ENCODE measurements around the gene NECAP2. TPM values are rescaled to one million over a fixed set of nuclear protein-coding genes. Genes with fewer than 3 reads are reported as not detected.

The NECAP2 gene
- total and polyA plus RNA-seq, 4 donors = 21.8 to 41.8 (median 26.2) TPM

DNA sequence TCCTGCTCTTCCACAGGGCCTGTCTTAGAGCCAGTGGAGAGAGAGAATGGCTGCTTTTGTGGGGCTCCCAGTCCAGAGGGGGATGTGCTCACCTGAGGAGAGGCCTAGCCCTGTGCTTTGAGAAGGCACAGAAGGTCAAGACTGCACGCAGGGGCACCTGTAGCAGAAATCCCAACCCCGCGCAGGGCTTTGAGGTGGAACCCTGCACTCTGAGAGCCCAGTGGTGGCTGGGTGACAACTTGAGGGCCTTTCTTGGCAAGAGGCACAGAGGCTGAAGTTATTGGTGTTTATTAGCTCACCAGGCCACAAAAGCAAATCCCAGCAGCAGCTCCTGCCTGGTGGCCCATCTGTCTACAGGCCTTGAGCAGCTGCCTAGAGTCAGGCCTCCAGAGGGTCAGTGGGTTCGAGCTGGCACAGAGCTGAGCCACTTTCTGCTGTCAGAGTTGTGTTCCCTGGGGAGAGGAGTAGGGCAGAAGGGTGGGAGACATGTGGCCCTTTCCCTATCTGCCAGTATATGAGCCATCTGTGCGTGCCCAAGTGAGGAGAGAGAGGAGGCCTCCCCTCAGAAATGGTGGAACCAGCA is 42.1 kb upstream of the NECAP2 start (continued):
- TF ChIP-seq, protein P1, sequence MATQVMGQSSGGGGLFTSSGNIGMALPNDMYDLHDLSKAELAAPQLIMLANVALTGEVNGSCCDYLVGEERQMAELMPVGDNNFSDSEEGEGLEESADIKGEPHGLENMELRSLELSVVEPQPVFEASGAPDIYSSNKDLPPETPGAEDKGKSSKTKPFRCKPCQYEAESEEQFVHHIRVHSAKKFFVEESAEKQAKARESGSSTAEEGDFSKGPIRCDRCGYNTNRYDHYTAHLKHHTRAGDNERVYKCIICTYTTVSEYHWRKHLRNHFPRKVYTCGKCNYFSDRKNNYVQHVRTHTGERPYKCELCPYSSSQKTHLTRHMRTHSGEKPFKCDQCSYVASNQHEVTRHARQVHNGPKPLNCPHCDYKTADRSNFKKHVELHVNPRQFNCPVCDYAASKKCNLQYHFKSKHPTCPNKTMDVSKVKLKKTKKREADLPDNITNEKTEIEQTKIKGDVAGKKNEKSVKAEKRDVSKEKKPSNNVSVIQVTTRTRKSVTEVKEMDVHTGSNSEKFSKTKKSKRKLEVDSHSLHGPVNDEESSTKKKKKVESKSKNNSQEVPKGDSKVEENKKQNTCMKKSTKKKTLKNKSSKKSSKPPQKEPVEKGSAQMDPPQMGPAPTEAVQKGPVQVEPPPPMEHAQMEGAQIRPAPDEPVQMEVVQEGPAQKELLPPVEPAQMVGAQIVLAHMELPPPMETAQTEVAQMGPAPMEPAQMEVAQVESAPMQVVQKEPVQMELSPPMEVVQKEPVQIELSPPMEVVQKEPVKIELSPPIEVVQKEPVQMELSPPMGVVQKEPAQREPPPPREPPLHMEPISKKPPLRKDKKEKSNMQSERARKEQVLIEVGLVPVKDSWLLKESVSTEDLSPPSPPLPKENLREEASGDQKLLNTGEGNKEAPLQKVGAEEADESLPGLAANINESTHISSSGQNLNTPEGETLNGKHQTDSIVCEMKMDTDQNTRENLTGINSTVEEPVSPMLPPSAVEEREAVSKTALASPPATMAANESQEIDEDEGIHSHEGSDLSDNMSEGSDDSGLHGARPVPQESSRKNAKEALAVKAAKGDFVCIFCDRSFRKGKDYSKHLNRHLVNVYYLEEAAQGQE (IDR thresholded peaks at IDR 0.05) = no peak

DNA sequence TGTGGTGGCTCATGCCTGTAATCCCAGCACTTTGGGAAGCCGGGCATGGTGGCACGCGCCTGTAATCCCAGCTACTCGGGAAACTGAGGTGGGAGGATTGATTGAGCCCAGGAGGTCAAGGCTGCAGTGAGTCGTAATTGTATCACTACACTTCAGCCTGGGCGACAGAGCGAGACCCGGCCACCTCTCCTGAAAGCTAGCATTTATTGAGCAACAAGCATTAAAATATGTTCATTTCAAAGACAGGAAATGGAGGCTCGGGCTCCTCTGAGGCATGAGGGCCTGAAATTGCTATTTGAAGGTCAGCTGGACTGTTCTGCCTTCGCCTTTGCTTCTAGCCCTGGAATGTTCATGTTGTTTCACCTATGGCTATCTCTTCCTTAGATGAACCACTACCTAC is 37.8 kb upstream of the NECAP2 start:
- no peak overlapping the region for H3K4me3 ChIP-seq (ENCODE audit: low read depth in 1 of 3, low read length in 3 of 3)
- H3K27me3 ChIP-seq (ENCODE audit: control insufficient read depth in 4 of 4, insufficient read depth in 4 of 4, low read length in 3 of 4) = no peaks in the 10 kb centered on the region
- no peak overlapping the region for H3K27ac ChIP-seq (ENCODE audit: low read depth in 1 of 2, low read length in 2 of 2)
- DNase-seq (ENCODE audit: low spot score) = no peak
- no peaks in the 10 kb centered on the region for H3K9me3 ChIP-seq (ENCODE audit: control insufficient read depth in 4 of 4, low read length in 3 of 4)
- peaks cover 0 to 6% (median under 1%) of the 10 kb centered on the region in 4 donors for H3K36me3 ChIP-seq (ENCODE audit: control insufficient read depth in 4 of 4, insufficient read depth in 3 of 4, low read depth in 1 of 4, low read length in 3 of 4)
- 89% methylated on average over 10 of the region's 10 CpGs for whole genome bisulfite sequencing
- TF ChIP-seq RXRA (IDR thresholded peaks at IDR 0.05) = no peak
- TF ChIP-seq RAD21 (IDR thresholded peaks at IDR 0.05) = no peak
- TF ChIP-seq, protein P2, sequence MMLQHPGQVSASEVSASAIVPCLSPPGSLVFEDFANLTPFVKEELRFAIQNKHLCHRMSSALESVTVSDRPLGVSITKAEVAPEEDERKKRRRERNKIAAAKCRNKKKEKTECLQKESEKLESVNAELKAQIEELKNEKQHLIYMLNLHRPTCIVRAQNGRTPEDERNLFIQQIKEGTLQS (IDR thresholded peaks at IDR 0.05) = no peak
- TF ChIP-seq FOXA2 (IDR thresholded peaks at IDR 0.05) = no peak
- H3K9ac ChIP-seq (ENCODE audit: low read depth in 1 of 2, low read length in 2 of 2) = no peak overlapping the region
- H3K4me1 ChIP-seq (ENCODE audit: control insufficient read depth in 4 of 4, insufficient read depth in 4 of 4, low read length in 3 of 4) = no peaks in the 10 kb centered on the region

DNA sequence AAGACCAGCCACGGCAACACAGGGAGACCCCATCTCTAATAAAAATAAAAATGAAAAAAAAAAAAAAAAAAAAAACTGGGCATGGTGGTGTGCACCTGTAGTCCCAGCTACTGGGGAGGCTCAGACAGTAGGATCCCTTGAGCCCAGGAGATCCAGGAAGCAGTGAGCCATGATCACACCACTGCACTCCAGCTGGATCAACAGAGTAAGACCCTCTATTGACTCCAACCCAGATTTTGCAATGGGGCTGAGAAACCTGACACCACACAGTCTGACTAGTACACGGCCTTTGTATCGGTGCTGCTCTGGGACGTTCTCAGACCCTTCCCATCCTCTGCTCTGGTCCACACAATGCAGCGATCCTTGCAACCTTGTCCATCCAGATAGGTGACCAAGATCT is 35.1 kb upstream of the NECAP2 start:
- H3K36me3 ChIP-seq (ENCODE audit: control insufficient read depth in 4 of 4, insufficient read depth in 3 of 4, low read depth in 1 of 4, low read length in 3 of 4) = no peaks in the 10 kb centered on the region
- no peaks in the 10 kb centered on the region for H3K9me3 ChIP-seq (ENCODE audit: control insufficient read depth in 4 of 4, low read length in 3 of 4)
- H3K9ac ChIP-seq (ENCODE audit: low read depth in 1 of 2, low read length in 2 of 2) = no peak overlapping the region
- no peak overlapping the region for H3K4me3 ChIP-seq (ENCODE audit: low read depth in 1 of 3, low read length in 3 of 3)
- no peak for DNase-seq (ENCODE audit: low spot score)
- H3K27ac ChIP-seq (ENCODE audit: low read depth in 1 of 2, low read length in 2 of 2) = no peak overlapping the region
- WGBS = 80% methylated on average over 5 of the region's 5 CpGs
- H3K27me3 ChIP-seq (ENCODE audit: control insufficient read depth in 4 of 4, insufficient read depth in 4 of 4, low read length in 3 of 4) = no peaks in the 10 kb centered on the region
- no peaks in the 10 kb centered on the region for H3K4me1 ChIP-seq (ENCODE audit: control insufficient read depth in 4 of 4, insufficient read depth in 4 of 4, low read length in 3 of 4)
- TF ChIP-seq FOXA2 (IDR thresholded peaks at IDR 0.05) (no peak), NR2F2 (IDR thresholded peaks at IDR 0.05) (no peak), HNF4G (IDR thresholded peaks at IDR 0.05) (no peak), YY1 (IDR thresholded peaks at IDR 0.05) (no peak), GABPA (IDR thresholded peaks at IDR 0.05 in 1 of 2, conservative IDR thresholded peaks at IDR 0.05 in 1 of 2) (no peak), FOXA1 (IDR thresholded peaks at IDR 0.05) (no peak), JUND (IDR thresholded peaks at IDR 0.05) (no peak), RAD21 (IDR thresholded peaks at IDR 0.05) (no peak), EGR1 (IDR thresholded peaks at IDR 0.05; ENCODE audit: low read depth in 2 of 2) (no peak)
- TF ChIP-seq, protein P3, sequence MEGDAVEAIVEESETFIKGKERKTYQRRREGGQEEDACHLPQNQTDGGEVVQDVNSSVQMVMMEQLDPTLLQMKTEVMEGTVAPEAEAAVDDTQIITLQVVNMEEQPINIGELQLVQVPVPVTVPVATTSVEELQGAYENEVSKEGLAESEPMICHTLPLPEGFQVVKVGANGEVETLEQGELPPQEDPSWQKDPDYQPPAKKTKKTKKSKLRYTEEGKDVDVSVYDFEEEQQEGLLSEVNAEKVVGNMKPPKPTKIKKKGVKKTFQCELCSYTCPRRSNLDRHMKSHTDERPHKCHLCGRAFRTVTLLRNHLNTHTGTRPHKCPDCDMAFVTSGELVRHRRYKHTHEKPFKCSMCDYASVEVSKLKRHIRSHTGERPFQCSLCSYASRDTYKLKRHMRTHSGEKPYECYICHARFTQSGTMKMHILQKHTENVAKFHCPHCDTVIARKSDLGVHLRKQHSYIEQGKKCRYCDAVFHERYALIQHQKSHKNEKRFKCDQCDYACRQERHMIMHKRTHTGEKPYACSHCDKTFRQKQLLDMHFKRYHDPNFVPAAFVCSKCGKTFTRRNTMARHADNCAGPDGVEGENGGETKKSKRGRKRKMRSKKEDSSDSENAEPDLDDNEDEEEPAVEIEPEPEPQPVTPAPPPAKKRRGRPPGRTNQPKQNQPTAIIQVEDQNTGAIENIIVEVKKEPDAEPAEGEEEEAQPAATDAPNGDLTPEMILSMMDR (IDR thresholded peaks at IDR 0.05; ENCODE audit: low read depth, low read length, missing input control) = no peak
- TF ChIP-seq, protein P4, sequence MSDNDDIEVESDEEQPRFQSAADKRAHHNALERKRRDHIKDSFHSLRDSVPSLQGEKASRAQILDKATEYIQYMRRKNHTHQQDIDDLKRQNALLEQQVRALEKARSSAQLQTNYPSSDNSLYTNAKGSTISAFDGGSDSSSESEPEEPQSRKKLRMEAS (IDR thresholded peaks at IDR 0.05) = no peak
- TF ChIP-seq, protein P2 (IDR thresholded peaks at IDR 0.05) = no peak
